ENCODE results near the gene TBX10.

DNA sequence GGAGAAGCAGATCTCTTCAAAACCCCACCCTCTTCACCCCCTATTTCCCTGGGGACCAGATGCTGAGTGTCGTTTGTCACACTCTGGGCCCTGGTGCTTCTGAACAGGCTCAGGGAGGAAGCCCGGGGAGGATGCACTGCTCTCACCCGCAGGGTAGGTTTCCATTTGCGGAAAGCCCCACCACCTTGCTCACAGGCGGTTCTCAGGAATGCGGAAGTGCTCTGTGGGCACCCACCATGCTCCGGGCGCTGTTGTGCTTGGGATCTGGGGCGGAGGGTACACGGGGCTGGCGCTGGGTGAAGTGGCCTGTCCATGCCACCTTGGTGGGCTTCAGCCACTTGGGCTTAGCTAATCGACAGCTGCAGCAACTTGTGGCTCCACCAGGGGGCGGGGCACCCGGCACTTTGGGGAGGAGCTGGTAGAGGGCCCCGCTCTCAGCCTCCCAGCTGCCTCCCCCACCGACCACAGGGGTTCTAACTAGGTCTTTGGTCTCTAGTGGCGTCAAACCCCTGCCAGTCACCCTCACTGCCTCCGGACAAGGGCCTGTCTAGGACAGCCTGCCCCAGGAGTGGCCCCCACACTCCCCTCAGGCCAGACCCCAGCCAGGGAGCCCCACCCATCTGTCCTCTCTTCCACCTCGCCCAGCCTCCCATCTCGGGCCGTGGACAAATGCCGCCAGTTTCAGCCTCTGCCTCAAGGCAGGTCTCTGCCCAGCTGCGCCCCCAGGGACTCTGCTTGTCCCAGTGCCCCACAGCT is 25.4 kb downstream of the TBX10 start:
- TF ChIP-seq, protein P1, sequence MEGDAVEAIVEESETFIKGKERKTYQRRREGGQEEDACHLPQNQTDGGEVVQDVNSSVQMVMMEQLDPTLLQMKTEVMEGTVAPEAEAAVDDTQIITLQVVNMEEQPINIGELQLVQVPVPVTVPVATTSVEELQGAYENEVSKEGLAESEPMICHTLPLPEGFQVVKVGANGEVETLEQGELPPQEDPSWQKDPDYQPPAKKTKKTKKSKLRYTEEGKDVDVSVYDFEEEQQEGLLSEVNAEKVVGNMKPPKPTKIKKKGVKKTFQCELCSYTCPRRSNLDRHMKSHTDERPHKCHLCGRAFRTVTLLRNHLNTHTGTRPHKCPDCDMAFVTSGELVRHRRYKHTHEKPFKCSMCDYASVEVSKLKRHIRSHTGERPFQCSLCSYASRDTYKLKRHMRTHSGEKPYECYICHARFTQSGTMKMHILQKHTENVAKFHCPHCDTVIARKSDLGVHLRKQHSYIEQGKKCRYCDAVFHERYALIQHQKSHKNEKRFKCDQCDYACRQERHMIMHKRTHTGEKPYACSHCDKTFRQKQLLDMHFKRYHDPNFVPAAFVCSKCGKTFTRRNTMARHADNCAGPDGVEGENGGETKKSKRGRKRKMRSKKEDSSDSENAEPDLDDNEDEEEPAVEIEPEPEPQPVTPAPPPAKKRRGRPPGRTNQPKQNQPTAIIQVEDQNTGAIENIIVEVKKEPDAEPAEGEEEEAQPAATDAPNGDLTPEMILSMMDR (IDR thresholded peaks at IDR 0.05) = peak; percentile 55 to 67 (median 62)
- TF ChIP-seq POLR2A (IDR thresholded peaks at IDR 0.05) = no peak

Measured in tibial nerve (tissue), 3 donors.